HG03457 (cell line): ENCODE data around the gene DNAH2.
A peak's percentile ranks its signal among the peaks of the same experiment; 100 is the strongest.

ENCODE experiments used
- ATAC-seq: cut with Tn5 transposase; IDR thresholded peaks from one replicate; pipeline ENCODE4 v1.9.1; 2021; ENCODE audit warnings: moderate number of reproducible peaks; ENCODE audit not compliant: unreplicated experiment

DNAH2 gene

GRCh38 chr17:7816926-7817642 lies 99.5 kb downstream of the DNAH2 start:
- ATAC-seq = no peak

GRCh38 chr17:7817643-7817964 lies 100.1 kb downstream of the DNAH2 start:
- ATAC-seq = no peak

- ATAC-seq = no peak
These were observed 100.5 kb downstream of the DNAH2 start for GRCh38 chr17:7818026-7818425.

GRCh38 chr17:7818746-7819645 lies 101.5 kb downstream of the DNAH2 start:
- ATAC-seq = no peak

GRCh38 chr17:7820231-7820630 lies 102.7 kb downstream of the DNAH2 start:
- no peak for ATAC-seq

GRCh38 chr17:7822126-7822525 lies 104.6 kb downstream of the DNAH2 start:
- no peak for ATAC-seq

- ATAC-seq = no peak
These were observed 106.0 kb downstream of the DNAH2 start for GRCh38 chr17:7823581-7824001.

- ATAC-seq = no peak
These were observed 106.7 kb downstream of the DNAH2 start for GRCh38 chr17:7824021-7824924.

GRCh38 chr17:7825206-7825990 lies 107.9 kb downstream of the DNAH2 start:
- no peak for ATAC-seq

- ATAC-seq = no peak
These were observed 113.1 kb downstream of the DNAH2 start for GRCh38 chr17:7830616-7831015.

GRCh38 chr17:7831233-7831632 lies 113.7 kb downstream of the DNAH2 start:
- ATAC-seq = no peak

GRCh38 chr17:7832431-7832830 lies 114.9 kb downstream of the DNAH2 start:
- ATAC-seq = no peak

- ATAC-seq = no peak
These were observed 115.7 kb downstream of the DNAH2 start for GRCh38 chr17:7833011-7833794.

GRCh38 chr17:7833795-7834541 lies 116.4 kb downstream of the DNAH2 start, which contains the start of gene KDM6B:
TSS of gene KDM6B (plus strand) at chr17:7834217. CDS start at chr17:7845555, 11,338 bp downstream.
- ATAC-seq = peak; percentile 26

- ATAC-seq = no peak
These were observed 117.0 kb downstream of the DNAH2 start for GRCh38 chr17:7834542-7834956.

GRCh38 chr17:7834957-7835813 lies 117.6 kb downstream of the DNAH2 start:
- ATAC-seq = peak; percentile 38

GRCh38 chr17:7835814-7836595 lies 118.5 kb downstream of the DNAH2 start:
- ATAC-seq = peak; percentile 17
